Natural killer cell (primary cell): Measurements from ENCODE around the gene ZNF672. TPM values are rescaled to one million over a fixed set of nuclear protein-coding genes. Genes with fewer than 3 reads are reported as not detected.

Source experiments
- ATAC-seq, 3 donors: fragments of 150-1000 bp in 2 of 3; fragments of 200-7000 bp in 1 of 3; cut with Tn5 transposase; 1 replicate in 1 of 3; 2 replicates in 2 of 3; pipeline ENCODE4 v1.10.0; 2021; ENCODE audit warnings: mild to moderate bottlenecking in 2 of 3, moderate library complexity in 2 of 3
- DNase-seq, 2 donors: peaks; one replicate each; pipeline versions ENCODE4 v3.0.0 to v3.0.0-alpha.2; 2013 to 2021; ENCODE audit warnings: mixed read lengths in 1 of 2
- H3K27ac ChIP-seq: one replicate; pipeline ENCODE4 v1.5.1; 2013; ENCODE audit warnings: mild to moderate bottlenecking, low read length
- H3K27me3 ChIP-seq: one replicate; pipeline ENCODE4 v1.6.1; 2013; ENCODE audit warnings: low read length; ENCODE audit not compliant: control insufficient read depth, insufficient read depth
- H3K36me3 ChIP-seq: one replicate; pipeline ENCODE4 v1.6.1; 2013; ENCODE audit warnings: low read length; ENCODE audit not compliant: control insufficient read depth, insufficient read depth
- H3K4me1 ChIP-seq: one replicate; pipeline ENCODE4 v1.6.1; 2013; ENCODE audit warnings: low read length; ENCODE audit not compliant: control insufficient read depth, insufficient read depth
- H3K4me3 ChIP-seq: one replicate; pipeline ENCODE4 v1.5.1; 2013; ENCODE audit warnings: low read length
- H3K9me3 ChIP-seq: one replicate; pipeline ENCODE4 v1.6.1; 2013; ENCODE audit warnings: low read length; ENCODE audit not compliant: control insufficient read depth, insufficient read depth
- H3K27ac Mint-ChIP-seq, 2 donors: one replicate each; pipeline ENCODE4 v1.8.0; 2022; ENCODE audit warnings: mild to moderate bottlenecking in 2 of 2, mixed read lengths in 2 of 2, moderate library complexity in 1 of 2
- H3K27me3 Mint-ChIP-seq, 2 donors: one replicate each; pipeline ENCODE4 v1.8.0; 2022; ENCODE audit warnings: low read depth in 2 of 2, mixed read lengths in 2 of 2
- H3K36me3 Mint-ChIP-seq: one replicate; pipeline ENCODE4 v1.8.0; 2022; ENCODE audit warnings: mixed read lengths
- H3K4me1 Mint-ChIP-seq, 2 donors: one replicate each; pipeline ENCODE4 v1.8.0; 2022; ENCODE audit warnings: mixed read lengths in 2 of 2
- H3K4me3 Mint-ChIP-seq: one replicate; pipeline ENCODE4 v1.8.0; 2022; ENCODE audit warnings: mild to moderate bottlenecking, moderate library complexity, mixed read lengths
- H3K9me3 Mint-ChIP-seq, 2 donors: one replicate each; pipeline ENCODE4 v1.8.0; 2022; ENCODE audit warnings: mixed read lengths in 2 of 2
- WGBS: methylation state at CpG from one replicate; pipeline ENCODE4 v1.1.7; 2013; ENCODE audit warnings: missing lambda C conversion rate; ENCODE audit not compliant: insufficient coverage; 5-methylcytosine and 5-hydroxymethylcytosine counted together
- intact Hi-C: fragments of 100-400 bp; cut with micrococcal nuclease; formaldehyde crosslinking; loops from one replicate; pipeline ENCODE4 v1.14.2; 2022
- total RNA-seq, 4 donors: library from RNA; stranded (reverse); fragments of 120-200 nt in 1 of 4; gene quantifications; one replicate each; pipeline versions ENCODE4 v1.2.3 to v1.2.4, GENCODE V29; 2013 to 2022
- TF ChIP-seq, protein P1 (sequence below): fragments of 200-600 bp; IDR thresholded peaks from one replicate; pipeline ENCODE4 v1.8.0; 2022; ENCODE audit warnings: antibody characterized with exemption

ZNF672 gene
- total RNA-seq, 3 donors from 2014 or later (not counting 1 experiment from before 2014, with no cell fraction given), result 29.0 to 41.8 (median 38.7) TPM

DNA sequence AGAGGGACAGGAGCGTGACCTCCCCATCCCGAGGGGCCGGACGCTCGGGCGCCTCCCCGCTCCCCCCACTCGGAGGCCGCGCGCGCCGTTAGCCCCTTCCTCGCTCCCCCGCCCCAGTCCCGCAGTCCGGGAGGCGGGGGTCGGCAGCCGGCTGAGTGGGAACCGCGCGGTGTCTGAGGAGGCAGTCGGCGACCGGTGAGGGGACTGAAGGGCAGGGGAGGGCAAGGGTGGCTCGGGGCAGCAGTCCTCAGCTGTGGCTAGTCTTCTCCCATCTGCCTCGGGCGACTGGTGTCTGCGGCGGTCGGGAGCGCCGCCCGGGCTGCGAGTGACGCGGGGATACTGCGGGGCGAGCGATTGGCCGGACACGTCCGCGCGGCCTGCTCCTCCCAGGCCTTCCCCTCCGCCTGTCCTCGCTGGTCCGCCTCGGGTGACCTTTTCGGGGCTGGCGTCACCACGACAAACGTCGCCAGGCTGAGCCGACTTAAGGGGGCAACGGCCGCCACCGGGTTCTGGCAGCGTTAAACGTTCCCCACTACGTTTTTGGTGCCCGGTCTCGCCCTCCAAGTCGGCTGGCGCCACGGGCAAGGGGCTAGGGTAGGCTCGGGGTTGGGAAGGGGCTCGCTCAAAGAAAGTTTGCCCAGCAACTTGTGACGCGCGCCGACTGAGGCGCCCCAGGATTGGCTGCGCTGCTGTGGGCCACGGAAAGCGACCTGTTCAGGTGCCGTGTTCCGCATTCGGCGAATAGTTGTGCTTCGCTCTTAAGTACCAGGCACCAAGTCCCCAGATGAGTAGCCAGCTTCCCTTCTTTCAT is 538 bp downstream of the ZNF672 start:
- Mint-ChIP-seq H3K9me3 (no peaks in the 10 kb centered on the region), H3K36me3 (no peaks in the 10 kb centered on the region), H3K27ac (no peak overlapping the region), H3K4me1 (peaks cover 10 to 27% of the 10 kb centered on the region in 2 donors), H3K27me3 (peaks cover 2% of the 10 kb centered on the region in 2 donors), H3K4me3 (no peak overlapping the region)
- H3K4me1 ChIP-seq, result peaks cover 24% of the 10 kb centered on the region
- H3K36me3 ChIP-seq, result no peaks in the 10 kb centered on the region
- peak; percentile 67 to 87 (median 76) for ATAC-seq
- H3K9me3 ChIP-seq, result no peaks in the 10 kb centered on the region
- intact Hi-C loops, result loop anchor here (1.0 kb wide), 4 partner anchors 12 to 68 kb away; partner anchors contain the start of gene PGBD2
- peak overlapping the region; percentile 99 for H3K27ac ChIP-seq
- H3K4me3 ChIP-seq, result peak overlapping the region; percentile 80
- DNase-seq, result peak; percentile 88 to 93
- H3K27me3 ChIP-seq, result no peaks in the 10 kb centered on the region
- WGBS, result under 1% methylated on average over 82 of the region's 82 CpGs
- TF ChIP-seq, protein P1, sequence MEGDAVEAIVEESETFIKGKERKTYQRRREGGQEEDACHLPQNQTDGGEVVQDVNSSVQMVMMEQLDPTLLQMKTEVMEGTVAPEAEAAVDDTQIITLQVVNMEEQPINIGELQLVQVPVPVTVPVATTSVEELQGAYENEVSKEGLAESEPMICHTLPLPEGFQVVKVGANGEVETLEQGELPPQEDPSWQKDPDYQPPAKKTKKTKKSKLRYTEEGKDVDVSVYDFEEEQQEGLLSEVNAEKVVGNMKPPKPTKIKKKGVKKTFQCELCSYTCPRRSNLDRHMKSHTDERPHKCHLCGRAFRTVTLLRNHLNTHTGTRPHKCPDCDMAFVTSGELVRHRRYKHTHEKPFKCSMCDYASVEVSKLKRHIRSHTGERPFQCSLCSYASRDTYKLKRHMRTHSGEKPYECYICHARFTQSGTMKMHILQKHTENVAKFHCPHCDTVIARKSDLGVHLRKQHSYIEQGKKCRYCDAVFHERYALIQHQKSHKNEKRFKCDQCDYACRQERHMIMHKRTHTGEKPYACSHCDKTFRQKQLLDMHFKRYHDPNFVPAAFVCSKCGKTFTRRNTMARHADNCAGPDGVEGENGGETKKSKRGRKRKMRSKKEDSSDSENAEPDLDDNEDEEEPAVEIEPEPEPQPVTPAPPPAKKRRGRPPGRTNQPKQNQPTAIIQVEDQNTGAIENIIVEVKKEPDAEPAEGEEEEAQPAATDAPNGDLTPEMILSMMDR, result no peak

DNA sequence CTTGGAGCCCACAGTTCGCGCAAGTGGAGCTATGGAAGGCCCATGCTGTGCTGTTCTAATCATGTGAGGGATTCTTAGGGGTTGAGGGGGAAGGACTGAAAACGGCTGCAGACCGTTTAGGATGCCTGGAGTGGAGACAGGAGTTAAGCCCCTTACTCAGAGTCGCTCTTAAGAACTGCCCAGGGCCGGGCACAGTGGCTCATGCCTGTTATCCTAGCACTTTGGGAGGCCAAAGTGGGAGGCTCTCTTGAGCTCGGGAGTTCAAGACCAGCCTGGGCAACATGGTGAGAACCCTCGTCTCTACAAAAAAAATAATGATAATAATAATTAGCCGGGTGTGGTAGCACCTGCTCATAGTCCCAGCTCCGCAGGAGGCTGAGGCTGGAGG is 1.1 kb downstream of the ZNF672 start:
- Mint-ChIP-seq H3K36me3 (no peaks in the 10 kb centered on the region), H3K4me1 (peaks cover 10 to 27% of the 10 kb centered on the region in 2 donors), H3K27me3 (no peaks in the 10 kb centered on the region), H3K27ac (no peak overlapping the region), H3K4me3 (no peak overlapping the region), H3K9me3 (no peaks in the 10 kb centered on the region)
- Histone ChIP-seq H3K27me3 (no peaks in the 10 kb centered on the region), H3K4me1 (peaks cover 24% of the 10 kb centered on the region), H3K9me3 (no peaks in the 10 kb centered on the region), H3K4me3 (peak overlapping the region; percentile 80), H3K36me3 (peaks cover under 1% of the 10 kb centered on the region), H3K27ac (peak overlapping the region; percentile 99)
- intact Hi-C loops, result no loop called here
- WGBS, result 13% methylated on average over 9 of the region's 10 CpGs
- DNase-seq, result no peak
- no peak for ATAC-seq
- TF ChIP-seq, protein P1, result no peak

DNA sequence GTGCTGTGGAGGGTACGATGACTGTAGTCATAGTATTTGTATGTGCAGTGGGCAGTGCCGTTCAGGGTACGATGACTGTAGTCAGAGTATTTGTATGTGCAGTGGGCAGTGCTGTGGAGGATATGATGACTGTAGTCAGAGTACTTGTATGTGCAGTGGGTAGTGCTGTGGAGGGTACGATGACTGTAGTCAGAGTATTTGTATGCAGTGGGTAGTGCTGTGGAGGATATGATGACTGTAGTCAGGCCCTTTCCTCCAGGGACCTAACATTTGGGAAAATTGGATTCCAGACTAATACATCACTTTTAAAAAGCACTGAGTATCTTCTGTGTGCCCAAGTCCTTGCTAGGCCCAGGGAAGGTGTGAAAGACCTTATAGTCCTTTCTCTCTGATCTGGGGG is 2.9 kb downstream of the ZNF672 start:
- Mint-ChIP-seq H3K9me3 (no peaks in the 10 kb centered on the region), H3K27me3 (no peaks in the 10 kb centered on the region), H3K27ac (peak overlapping the region; percentile 41), H3K4me3 (no peak overlapping the region), H3K36me3 (no peaks in the 10 kb centered on the region), H3K4me1 (peaks cover 10 to 27% of the 10 kb centered on the region in 2 donors)
- TF ChIP-seq, protein P1, result no peak
- Histone ChIP-seq H3K27ac (no peak overlapping the region), H3K36me3 (peaks cover 17% of the 10 kb centered on the region), H3K27me3 (no peaks in the 10 kb centered on the region), H3K4me1 (peaks cover 24% of the 10 kb centered on the region), H3K4me3 (no peak overlapping the region), H3K9me3 (no peaks in the 10 kb centered on the region)
- DNase-seq, result no peak
- intact Hi-C loops, result no loop called here
- WGBS, result 94% methylated on average over 4 of the region's 4 CpGs
- ATAC-seq, result no peak
